Gastroesophageal sphincter (tissue), 4 donors: ENCODE data around the gene ITPKB. TPM values are rescaled to one million over a fixed set of nuclear protein-coding genes. Genes with fewer than 3 reads are reported as not detected.

ENCODE experiments used
- ATAC-seq: fragments of 150-250 bp; one replicate; pipeline ENCODE4 v1.9.1; 2016; ENCODE audit warnings: mild to moderate bottlenecking, moderate library complexity
- H3K27ac ChIP-seq, 4 donors: fragments of 200-600 bp; sonication (generic) in 3 of 4; 1 replicate in 3 of 4; 2 replicates in 1 of 4; pipeline ENCODE4 v1.5.1; 2016 to 2019
- H3K27me3 ChIP-seq: fragments of 200-600 bp; sonication (generic); one replicate; pipeline ENCODE4 v1.5.1; 2019
- H3K36me3 ChIP-seq, 2 donors: fragments of 200-600 bp; sonication (generic); one replicate each; pipeline ENCODE4 v1.5.1; 2019; ENCODE audit warnings: control low read depth in 1 of 2
- H3K4me1 ChIP-seq, 3 donors: fragments of 200-600 bp; sonication (generic); 1 replicate in 2 of 3; 2 replicates in 1 of 3; pipeline ENCODE4 v1.5.1; 2016 to 2019; ENCODE audit warnings: control low read depth in 2 of 3
- H3K4me3 ChIP-seq, 2 donors: fragments of 200-600 bp; sonication (generic); one replicate each; pipeline ENCODE4 v1.5.1; 2019; ENCODE audit warnings: mild to moderate bottlenecking in 1 of 2, moderate library complexity in 1 of 2
- H3K9me3 ChIP-seq, 3 donors: fragments of 200-600 bp; sonication (generic); one replicate each; pipeline ENCODE4 v1.5.1; 2017 to 2019; ENCODE audit warnings: control low read depth in 2 of 3
- EP300 ChIP-seq: sonication (generic); formaldehyde crosslinking; IDR thresholded peaks from one replicate; pipeline ENCODE4 v1.6.1; 2017; ENCODE audit warnings: antibody characterized with exemption, mild to moderate bottlenecking
- POLR2A ChIP-seq, 2 donors: fragments of 450-650 bp; IDR thresholded peaks; one replicate each; pipeline ENCODE4 v1.6.1; 2017; ENCODE audit warnings: antibody characterized with exemption in 2 of 2, mild to moderate bottlenecking in 2 of 2, moderate library complexity in 1 of 2
- POLR2AphosphoS5 ChIP-seq: sonication (generic); formaldehyde crosslinking; IDR thresholded peaks from one replicate; pipeline ENCODE4 v1.6.1; 2017; ENCODE audit warnings: antibody characterized with exemption
- WGBS, 2 donors: methylation state at CpG; one replicate each; pipeline ENCODE4 v1.1.5; 2018; ENCODE audit warnings: low coverage in 1 of 2; 5-methylcytosine and 5-hydroxymethylcytosine counted together
- total RNA-seq, 4 donors: library from RNA; depleted of rRNA; stranded (reverse); fragments of >200 nt; gene quantifications; one replicate each; pipeline ENCODE4 v1.1.0, GENCODE V29; 2016
- TF ChIP-seq, protein P1 (sequence below), 4 experiments: fragments of 200-600 bp in 2 of 4; fragments of 450-650 bp in 2 of 4; sonication (generic) in 1 of 4; IDR thresholded peaks; one replicate each; pipeline ENCODE4 v1.5.1; 2017 to 2019; ENCODE audit warnings: antibody characterized with exemption in 4 of 4, mild to moderate bottlenecking in 2 of 4, moderate library complexity in 2 of 4

The ITPKB gene
- total RNA-seq, 4 donors from 2014 or later, result 75.0 to 184 (median 94.2) TPM

- Histone ChIP-seq H3K36me3 (no peaks in the 10 kb centered on the region), H3K9me3 (no peaks in the 10 kb centered on the region), H3K27me3 (no peaks in the 10 kb centered on the region), H3K4me1 (peaks cover 0 to 57% (median 32%) of the 10 kb centered on the region in 3 donors), H3K27ac (peak overlapping the region in 2 of 4 donors; percentile 62 to 89), H3K4me3 (no peak overlapping the region)
- ATAC-seq, result peak; percentile 79
- TF ChIP-seq EP300 (no peak), POLR2A (IDR thresholded peaks at IDR 0.05) (no peak), POLR2AphosphoS5 (peak; percentile 95)
- TF ChIP-seq, protein P1, sequence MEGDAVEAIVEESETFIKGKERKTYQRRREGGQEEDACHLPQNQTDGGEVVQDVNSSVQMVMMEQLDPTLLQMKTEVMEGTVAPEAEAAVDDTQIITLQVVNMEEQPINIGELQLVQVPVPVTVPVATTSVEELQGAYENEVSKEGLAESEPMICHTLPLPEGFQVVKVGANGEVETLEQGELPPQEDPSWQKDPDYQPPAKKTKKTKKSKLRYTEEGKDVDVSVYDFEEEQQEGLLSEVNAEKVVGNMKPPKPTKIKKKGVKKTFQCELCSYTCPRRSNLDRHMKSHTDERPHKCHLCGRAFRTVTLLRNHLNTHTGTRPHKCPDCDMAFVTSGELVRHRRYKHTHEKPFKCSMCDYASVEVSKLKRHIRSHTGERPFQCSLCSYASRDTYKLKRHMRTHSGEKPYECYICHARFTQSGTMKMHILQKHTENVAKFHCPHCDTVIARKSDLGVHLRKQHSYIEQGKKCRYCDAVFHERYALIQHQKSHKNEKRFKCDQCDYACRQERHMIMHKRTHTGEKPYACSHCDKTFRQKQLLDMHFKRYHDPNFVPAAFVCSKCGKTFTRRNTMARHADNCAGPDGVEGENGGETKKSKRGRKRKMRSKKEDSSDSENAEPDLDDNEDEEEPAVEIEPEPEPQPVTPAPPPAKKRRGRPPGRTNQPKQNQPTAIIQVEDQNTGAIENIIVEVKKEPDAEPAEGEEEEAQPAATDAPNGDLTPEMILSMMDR (IDR thresholded peaks at IDR 0.05), result peak in 1 of 4 experiments; percentile 30
- 30 to 37% methylated on average over 9 to 11 of the region's 13 CpGs for WGBS, 2 donors
Observed at GRCh38 chr1:226677027-226678020, 61.8 kb downstream of the ITPKB start.

DNA sequence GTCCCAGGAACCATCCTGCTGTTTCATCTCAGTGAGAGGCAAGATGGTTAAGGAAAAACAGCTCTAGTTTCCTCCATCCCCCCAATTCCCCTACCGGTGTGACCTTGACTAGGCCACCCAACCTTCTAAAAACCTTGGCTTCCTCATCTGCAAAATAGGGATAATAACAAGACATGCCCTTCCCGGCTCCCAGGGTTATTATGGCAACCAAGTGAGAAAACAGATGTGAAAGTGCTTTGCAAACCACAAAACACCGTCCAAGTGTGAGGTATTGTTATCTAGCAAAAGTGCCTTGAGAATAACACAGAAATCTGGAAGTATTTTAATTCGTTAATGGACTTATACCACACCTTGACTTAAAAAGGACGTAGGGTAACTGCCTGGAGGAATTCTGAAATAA is 62.7 kb downstream of the ITPKB start:
- ATAC-seq, result no peak
- Histone ChIP-seq H3K27me3 (no peaks in the 10 kb centered on the region), H3K27ac (peak overlapping the region in 2 of 4 donors; percentile 62 to 89), H3K4me3 (no peak overlapping the region), H3K9me3 (no peaks in the 10 kb centered on the region), H3K36me3 (no peaks in the 10 kb centered on the region), H3K4me1 (peaks cover 0 to 50% (median 32%) of the 10 kb centered on the region in 3 donors)
- WGBS, 2 donors, result 12 to 13% methylated on average over 5 of the region's 5 CpGs
- TF ChIP-seq, protein P1 (IDR thresholded peaks at IDR 0.05), result peak in 1 of 4 experiments; percentile 23
- TF ChIP-seq POLR2AphosphoS5, result no peak

DNA sequence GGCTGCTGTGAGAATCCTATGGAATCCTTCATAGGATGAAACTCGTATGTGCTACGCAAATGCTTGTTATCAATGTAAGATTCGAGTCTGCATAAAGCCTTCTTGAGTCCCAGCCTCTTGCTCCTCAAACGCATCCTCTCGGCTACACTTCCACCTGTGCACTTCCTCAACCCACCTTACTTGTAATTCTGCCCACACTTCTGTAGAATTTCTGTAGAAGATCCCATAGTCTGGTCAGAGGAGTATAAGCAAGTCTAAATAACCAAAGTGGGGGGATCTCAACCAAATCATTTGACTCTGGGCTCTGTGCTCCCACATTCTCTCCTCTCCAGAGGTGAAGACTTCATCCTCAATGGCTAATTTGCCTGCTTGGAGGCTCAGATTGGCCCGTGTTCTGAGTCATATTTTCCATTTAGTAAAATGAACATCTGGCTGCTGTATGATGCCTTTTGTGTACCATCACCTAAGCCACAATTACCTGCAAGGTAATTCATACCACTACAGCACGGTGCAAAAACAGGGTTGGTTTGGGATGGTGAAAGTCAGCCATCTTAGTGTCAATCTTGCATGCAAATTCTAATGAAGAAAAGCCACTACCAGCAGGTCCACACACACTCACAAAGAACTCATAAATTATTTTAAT is 63.2 kb downstream of the ITPKB start:
- H3K27me3 ChIP-seq, result no peaks in the 10 kb centered on the region
- H3K36me3 ChIP-seq, result no peaks in the 10 kb centered on the region
- peaks cover 0 to 47% (median 32%) of the 10 kb centered on the region in 3 donors for H3K4me1 ChIP-seq
- H3K9me3 ChIP-seq, result no peaks in the 10 kb centered on the region
- no peak overlapping the region for H3K4me3 ChIP-seq
- H3K27ac ChIP-seq, result peak overlapping the region in 2 of 4 donors; percentile 62 to 89
- no peak for TF ChIP-seq POLR2AphosphoS5
- no peak for TF ChIP-seq POLR2A (IDR thresholded peaks at IDR 0.05)
- TF ChIP-seq, protein P1 (IDR thresholded peaks at IDR 0.05), result no peak
- no peak for TF ChIP-seq EP300
- ATAC-seq, result no peak
- WGBS, 2 donors, result 61 to 68% methylated on average over 5 to 7 of the region's 7 CpGs

DNA sequence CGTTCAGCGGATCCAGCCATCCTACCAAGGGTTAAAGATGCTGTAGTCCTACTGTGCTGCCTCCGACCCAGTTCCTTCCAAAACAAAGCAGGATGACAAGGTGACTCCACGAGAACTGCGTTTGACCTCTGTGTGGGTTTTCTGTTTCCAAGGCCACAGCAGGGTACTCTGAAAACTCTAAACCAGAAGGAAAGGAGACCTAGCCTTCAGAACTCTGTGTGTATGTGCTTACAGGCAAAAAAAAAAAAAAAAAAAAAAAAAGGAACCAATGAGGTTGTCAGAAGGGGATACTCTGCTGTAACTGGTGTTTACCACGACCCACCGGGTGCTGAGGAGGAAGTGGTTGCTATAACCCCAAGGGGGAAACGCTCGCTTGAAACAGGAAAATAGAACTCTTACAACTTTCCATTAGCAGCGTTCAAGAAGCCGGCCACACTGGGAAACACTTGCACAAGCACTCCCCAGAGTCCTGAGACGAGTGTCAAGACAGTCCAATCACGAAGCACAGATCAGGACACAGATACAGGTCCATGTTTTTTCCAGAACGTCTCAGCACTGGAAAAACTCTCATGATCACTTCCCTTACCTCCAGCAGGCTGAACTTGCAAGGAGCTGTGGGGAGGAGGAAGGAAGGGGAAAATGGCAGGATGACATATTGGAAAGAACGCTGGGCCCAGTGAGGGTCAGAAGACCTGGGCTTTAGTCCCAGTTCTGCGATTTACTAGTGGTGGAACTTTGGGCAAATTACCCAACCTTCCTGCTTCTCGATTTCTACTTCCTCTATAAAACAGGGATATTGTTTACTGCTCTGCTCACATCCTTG is 64.0 kb downstream of the ITPKB start:
- 20 to 23% methylated on average over 12 to 14 of the region's 17 CpGs for WGBS, 2 donors
- peak; percentile 7 for ATAC-seq

More for the DNA sequence above, 64.0 kb downstream of the ITPKB start:
- H3K4me3 ChIP-seq, result no peak overlapping the region
- no peaks in the 10 kb centered on the region for H3K27me3 ChIP-seq
- peaks cover 0 to 42% (median 27%) of the 10 kb centered on the region in 3 donors for H3K4me1 ChIP-seq
- peak overlapping the region in 2 of 4 donors; percentile 62 to 89 for H3K27ac ChIP-seq
- H3K36me3 ChIP-seq, result no peaks in the 10 kb centered on the region
- no peaks in the 10 kb centered on the region for H3K9me3 ChIP-seq
- TF ChIP-seq POLR2AphosphoS5 (peak; percentile 12), POLR2A (IDR thresholded peaks at IDR 0.05) (no peak), EP300 (no peak)
